SK-N-SH treated with all-trans-retinoic acid at 6 μM for 48 hours (cell line): ENCODE data around the gene SPATS2L.

Experiments used
- ARNTL ChIP-seq: fragments of 450-650 bp; formaldehyde crosslinking; IDR thresholded peaks from 2 replicates; pipeline ENCODE4 v1.5.0; 2020; ENCODE audit warnings: low read depth, mild to moderate bottlenecking, moderate library complexity, borderline replicate concordance
- GLIS3 ChIP-seq: fragments of 250-450 bp; sonication (Bioruptor Pico); IDR thresholded peaks from 2 replicates; pipeline ENCODE4 v1.5.0; 2020; ENCODE audit warnings: mild to moderate bottlenecking, moderate library complexity
- POU6F1 ChIP-seq: fragments of 250-450 bp; sonication (Bioruptor Pico); IDR thresholded peaks from 2 replicates; pipeline ENCODE4 v1.8.0; 2021; ENCODE audit warnings: low read depth, mild to moderate bottlenecking, moderate library complexity, borderline replicate concordance
- ZFP3 ChIP-seq: fragments of 250-450 bp; sonication (Bioruptor Pico); IDR thresholded peaks from 2 replicates; pipeline ENCODE4 v1.5.0; 2020; ENCODE audit warnings: mild to moderate bottlenecking, moderate library complexity

DNA sequence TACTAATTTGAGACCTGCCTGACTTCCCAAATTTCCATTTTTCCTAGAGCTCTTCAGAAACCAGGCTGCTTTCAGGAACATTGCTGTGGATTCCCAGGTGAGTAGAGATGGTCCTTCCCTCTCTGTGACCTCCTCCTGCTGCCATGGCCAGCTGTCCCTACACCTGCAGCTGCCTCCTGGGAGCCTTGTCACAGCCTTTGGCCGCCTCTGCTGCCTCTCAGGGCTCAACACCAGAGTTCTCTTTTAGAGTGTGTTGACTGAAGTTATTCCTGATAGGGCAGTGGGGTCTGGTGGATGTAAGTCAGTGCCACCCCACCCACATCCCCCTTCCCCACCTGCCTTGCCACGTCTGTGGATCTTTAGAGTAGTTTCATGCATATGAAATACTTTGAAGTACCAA is 22.9 kb downstream of the SPATS2L start:
- TF ChIP-seq POU6F1 (CRISPR knock-in tag) = no peak
- no peak for TF ChIP-seq ARNTL (CRISPR knock-in tag)
- TF ChIP-seq GLIS3 (CRISPR knock-in tag) = no peak
- TF ChIP-seq ZFP3 (CRISPR knock-in tag) = no peak
